Measurements from ENCODE around the gene TIMP2.
"Not testable (repeated sequence)": the region's sequence is repeated elsewhere in the genome, so short reads cannot be mapped to it uniquely, and the experiment has no call there.

The TIMP2 gene

DNA sequence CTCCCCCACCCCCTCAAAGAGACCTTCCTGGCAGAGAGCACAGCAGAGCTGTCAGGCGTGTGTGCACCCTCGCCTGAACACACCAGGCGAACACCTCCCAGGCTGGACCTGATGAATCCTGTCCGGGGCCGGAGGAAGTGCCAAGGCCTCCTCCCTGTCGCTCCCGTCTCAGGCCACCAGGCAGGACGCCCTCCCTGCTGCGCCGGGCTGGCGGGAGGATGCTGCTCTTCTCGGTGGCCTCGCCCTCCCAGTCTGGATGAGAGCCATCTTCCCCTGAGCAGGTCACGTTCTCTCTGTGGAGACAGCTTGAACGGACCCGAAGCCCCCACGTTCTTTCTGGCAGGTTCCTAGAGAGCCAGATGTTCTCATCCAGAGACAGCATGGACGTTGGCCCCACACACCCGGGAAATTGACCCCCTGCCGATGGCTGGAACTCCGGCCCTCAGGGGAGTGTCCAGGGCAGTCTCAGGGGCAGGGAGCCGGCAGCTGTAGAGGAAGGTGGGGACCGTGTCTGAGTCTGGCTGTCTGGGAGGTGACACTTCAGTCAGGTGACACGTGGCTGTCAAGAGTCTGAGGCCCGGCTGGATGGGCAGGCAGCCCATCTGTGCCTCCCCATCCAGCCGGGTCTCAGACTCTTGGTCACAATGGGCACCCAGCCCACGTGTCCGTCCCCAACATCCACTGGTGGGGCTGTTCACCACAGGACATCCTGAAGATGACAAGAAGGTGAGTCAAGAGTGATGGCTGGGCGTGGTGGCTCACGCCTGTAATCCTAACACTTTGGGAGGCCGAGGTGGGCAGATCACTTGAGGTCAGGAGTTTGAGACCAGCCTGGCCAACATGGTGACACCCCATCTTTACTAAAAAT, 5.0 kb upstream of the TIMP2 start:
- no peak for DNase-seq

DNA sequence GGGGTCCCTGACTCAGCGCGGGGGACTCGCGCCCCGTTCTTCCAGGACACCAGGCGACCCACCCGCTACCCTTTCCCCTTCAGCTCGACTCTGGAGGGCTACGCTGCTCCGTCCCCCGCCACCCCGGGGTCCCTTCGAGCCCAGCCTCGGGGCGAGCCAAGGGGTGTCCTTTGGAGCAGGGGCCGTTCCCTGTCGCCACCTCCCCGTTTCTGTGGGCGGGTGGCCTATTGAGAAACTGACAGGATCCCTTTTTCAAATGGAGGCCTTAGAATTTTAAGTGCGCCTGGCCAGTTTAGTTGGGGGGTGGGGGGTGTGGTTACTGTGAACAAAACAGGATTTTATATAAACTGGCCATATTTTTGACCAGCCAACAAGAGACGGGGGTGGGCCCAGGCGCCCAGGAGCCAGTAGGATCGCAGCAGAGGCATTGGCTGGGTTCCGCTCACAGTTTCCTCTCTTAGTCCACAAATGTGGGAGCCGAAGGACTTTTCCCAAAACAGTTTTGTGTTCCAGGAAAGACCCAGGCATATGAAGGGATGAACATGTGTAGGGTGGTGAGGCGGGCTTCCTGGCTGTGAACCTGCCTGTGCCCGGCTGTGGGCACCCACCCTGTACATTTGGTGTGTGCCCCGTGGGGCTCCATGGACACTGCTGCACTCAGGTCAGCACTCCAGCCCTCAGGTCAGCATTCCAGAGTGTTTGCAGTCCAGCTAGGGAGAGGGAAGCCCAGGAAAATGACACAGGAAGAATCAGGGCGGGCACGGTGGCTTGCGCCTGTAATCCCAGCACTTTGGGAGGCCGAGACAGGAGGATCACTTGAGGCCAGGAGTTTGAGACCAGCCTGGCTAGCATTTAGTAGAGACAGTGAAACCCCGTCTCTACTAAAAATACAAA, 722 bp upstream of the TIMP2 start:
- DNase-seq = no peak

DNA sequence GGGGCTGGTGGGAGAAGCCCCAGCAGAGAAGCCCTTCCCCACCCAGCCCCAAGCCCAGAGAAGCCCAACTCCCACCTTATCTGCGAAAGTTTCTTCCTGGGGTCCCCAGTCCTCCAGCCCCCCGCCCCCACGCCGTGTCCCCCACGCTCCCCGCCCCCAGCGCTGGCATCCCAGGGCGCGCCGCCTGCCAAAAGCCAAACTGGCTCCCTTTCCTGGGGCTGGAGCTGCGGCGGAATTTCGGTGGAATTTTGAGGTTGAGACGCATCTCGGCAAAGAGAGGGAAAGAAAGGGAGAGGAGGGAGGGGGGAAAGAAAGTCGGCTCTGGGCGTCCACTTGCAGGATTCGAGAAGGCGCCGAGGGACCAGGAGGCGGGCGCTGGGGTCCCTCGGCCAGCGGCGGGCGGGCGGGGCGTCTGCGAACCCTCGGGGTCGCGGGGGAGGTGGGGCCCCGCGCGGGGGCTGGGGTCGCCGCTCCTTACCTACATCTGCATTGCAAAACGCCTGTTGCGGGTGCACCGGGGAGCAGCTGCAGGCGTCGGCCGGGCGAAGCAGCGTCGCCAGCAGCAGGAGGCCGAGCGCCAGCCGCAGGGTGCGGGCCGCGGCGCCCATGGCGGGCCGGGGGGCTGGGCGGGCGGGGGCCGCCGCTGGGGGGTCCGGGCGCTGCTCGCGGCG, 571 bp downstream of the TIMP2 start:
- DNase-seq = no peak

GRCh38 chr17:78923660-78924453, 1.3 kb downstream of the TIMP2 start:
- DNase-seq = peak; percentile 45

GRCh38 chr17:78922816-78923498, 2.2 kb downstream of the TIMP2 start:
- DNase-seq = no peak

DNA sequence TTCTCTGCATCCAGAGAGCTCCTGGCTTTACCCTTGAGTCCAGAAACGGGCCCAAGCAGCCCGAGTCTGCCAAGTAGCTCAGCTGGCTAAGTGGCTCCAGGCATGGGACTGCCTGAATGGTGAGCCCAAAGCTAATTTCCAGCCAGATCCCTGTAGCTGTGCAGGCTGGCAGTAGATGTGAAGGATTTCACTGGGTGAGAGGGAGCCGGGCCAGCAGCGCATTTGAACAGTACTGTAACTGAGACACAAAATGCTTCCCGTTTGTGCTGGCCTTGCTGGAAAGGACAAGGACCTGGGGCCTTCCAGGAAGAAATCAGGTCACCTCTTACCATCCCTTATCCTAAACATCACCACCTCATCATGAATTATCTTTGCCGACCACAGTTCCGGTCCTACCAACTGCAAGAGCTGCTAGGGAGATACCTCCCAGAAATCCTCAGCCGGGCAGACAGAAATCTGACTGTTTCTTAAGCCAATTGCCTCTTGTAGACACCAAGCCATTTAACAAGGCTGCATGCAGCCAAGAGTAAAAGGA, 3.7 kb downstream of the TIMP2 start:
- DNase-seq = no peak

DNA sequence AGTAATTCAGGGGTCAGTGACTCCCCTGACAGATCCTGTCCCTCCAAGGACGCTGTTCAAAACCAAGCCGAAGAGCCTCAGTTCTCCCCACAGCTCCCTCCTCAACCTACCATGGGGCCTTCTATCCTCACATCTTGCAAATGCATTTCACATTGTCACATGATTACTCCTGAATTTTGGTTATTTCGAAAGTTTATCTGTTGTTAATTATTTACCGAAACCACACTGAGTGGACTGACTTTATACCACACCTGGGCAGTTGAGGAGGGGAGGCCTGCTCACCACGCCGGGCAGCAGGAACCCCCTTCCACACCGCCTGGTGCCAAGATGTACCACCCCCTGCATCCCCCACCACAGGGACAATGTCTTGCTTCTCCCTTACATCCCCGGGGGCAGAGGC, 4.7 kb downstream of the TIMP2 start:
- DNase-seq = no peak

DNA sequence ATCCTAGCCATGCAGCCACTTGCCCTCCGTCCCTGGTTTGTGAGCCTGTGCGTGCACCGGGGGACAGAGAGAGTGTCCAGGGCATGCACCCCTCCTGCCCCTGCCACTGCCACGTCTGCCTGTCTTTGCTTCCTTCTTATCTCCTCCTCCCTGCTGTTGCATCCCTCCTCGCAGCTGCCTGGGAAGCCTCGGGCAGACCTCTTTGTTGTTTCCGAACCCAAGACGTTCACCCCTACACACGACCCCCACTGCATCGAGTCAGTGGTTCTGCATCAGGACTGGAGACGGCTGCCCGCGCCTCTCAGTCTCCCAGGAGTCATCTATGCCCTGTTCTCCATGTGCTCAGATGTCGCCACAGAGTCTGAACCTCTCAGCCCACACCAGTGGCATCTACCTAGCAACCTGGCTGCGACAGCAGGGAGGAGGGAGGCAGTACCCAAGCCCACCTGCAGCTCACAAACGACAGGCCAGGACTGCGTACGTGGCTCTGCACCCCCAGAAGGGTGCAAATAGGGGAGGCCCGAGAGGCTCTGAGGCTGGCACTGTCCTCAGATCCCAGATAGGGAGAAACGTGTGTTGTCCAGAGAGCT, 5.2 kb downstream of the TIMP2 start:
- DNase-seq = no peak

DNA sequence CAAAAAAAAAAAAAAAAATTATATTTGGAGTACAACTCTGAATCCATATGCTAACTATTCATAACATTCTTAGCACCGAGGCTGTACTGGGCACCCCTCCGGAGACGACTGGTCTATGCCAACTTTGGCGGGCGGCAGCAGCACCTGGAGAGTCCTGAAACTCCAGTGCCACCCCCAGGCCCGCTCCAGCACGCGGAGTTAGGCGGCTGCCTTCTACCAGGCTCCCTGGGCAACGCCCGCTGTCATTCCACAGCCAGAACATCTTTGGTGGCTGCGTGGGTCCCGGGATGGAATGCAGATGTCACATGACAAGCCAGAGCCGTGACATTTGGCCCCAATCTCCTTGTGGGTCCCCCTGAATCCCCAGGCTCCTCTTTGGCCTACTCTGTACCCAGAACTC, 6.2 kb downstream of the TIMP2 start:
- DNase-seq = no peak

DNA sequence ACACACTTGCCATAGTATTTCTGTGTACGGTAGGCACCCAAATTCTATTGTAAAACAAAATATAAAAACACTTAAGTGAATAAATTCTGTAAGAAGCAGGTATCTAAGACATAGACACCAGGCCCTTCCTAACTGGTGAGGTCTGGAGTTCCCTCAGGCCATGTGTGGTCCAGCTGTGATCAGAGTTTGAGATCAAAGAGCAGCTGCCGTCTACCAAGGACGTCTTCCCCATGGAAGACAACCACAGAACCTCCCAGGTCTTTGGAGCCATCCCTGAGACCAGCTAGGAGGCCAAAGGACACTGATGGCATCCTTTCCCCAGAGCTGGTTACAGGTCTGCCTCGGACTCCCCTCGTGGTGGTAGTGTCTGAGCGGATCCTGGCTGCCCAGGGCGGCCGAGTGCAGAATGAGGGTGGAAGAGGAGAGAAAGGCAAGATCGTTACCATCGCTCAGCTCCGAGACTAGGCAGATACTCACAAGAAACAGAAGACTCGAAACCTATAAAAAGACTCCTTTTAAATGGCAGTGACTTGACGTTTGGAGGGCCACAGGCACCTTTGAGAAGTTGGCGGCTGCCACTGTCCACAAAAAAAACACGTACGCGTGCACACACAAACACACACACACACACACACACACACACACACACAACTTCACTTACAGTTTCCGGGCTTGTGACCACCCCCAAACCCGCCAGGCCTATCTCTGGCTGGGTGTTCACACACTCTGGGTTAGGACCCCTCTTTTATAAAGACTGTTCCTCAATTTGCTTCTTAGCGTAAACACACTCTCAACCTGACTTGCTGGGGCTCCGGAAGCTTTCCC, 7.5 kb downstream of the TIMP2 start:
- DNase-seq = no peak

DNA sequence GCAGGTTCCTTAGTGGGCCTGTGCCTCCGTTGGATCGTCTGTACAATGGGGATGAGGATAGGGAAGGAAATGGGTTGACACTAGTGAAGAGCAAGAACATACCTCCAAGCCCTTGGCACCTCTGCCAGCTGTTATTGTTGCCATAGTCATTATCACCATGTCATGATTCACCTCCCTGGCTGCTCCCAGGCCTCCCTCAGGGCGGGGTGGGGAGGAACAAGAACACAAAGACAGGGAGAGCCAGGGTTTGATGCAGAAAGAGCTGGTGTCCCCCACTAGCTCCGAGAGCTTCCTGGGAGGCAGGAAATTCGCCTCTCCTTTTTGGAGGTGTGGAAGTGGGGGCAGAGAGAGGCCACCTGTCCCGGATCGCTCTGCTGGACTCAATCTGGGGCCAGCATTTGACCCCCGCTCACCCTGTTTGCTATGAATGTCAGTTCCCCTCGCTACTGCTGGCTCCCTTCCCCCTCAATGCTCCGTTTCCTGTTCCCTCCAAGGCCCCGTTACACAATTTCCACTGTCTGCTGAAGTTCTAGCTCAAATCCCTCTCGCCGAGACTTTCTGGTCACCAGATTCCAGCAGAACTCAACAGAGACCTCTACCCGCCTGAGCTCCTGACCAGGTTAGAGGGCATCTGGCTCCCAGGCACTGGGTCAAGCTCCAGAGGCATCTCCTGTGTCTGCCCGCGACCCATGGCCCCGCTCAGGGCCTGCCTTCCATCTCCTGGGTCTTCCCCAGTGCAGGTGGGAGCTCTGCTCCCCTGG, 9.1 kb downstream of the TIMP2 start:
- DNase-seq = peak; percentile 25

DNA sequence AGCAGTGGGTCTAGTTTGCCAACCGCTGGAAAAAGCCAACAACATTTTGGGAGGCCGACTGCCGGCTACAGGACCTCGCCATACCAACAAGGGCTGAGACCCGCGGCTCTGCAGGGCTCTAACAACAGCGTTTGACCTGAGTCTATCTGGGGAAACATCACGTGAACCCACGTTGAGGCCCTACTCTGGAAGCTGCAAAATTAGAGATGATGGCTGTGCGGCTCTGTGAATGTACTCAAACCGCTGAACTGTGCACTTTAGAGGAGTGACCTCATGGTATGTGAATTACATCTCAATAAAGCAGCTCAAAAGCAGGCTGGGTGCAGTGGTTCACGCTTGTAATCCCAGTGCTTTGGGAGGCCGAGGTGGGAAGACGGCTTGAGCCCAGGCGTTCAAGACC, 12.1 kb downstream of the TIMP2 start:
- DNase-seq = no peak

DNA sequence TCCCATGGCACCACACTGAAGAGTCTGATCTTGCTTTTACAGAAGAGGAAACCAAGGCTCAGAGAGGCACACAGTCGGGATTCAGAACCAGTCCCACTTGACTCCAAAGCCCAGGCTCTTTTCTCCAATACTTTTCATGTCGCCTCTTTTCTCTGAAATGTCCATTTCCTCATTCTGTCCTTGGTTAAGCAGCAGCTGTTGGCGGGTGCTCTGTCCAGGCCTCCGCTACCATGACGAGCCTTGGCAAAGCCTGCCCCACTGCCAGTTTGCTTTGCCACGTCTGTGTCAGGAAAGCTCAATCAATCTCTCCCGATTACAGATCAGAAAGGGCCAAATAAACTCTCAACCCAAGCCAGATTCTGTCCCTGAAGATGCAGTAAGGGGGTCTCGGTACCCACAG, 13.1 kb downstream of the TIMP2 start:
- no peak for DNase-seq

DNA sequence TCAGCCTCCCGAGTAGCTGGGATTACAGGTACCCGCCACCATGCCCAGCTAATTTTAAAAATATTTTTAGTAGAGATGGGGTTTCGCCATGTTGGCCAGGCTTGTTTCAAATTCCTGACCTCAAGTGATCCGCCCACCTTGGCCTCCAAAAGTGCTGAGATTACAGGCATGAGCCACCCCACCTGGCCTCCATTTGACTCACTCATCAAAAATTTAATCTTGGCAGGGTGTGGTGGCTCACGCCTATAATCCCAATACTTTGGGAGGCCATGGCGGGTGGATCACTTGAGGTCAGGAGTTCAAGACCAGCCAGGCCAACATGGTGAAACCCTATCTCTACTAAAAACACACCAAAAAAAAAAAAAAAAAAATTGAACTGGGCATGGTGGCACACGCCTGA, 13.6 kb downstream of the TIMP2 start:
- not testable (repeated sequence) for DNase-seq

GRCh38 chr17:78910497-78911284, 14.5 kb downstream of the TIMP2 start:
- DNase-seq = no peak

GRCh38 chr17:78908426-78908825, 16.8 kb downstream of the TIMP2 start:
- no peak for DNase-seq

DNA sequence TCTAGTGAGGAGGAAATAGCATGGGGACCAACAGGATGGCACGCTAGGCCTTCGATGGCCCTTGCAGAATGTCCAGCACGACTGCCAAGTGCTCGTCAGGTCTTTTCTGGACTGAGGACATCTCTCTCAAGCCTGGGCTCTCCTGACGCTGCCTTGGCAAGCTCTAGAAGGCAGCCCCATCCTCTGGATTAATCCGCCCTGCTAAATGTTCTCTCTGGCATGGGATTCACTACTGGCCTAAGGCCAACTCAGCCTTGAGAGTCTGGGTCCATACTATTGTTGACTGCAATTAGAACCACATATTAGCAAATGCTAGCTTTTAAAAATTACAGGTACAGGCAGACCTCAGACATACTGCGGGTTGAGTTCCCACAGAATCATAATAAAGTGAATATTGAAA, 19.6 kb downstream of the TIMP2 start:
- DNase-seq = no peak

DNA sequence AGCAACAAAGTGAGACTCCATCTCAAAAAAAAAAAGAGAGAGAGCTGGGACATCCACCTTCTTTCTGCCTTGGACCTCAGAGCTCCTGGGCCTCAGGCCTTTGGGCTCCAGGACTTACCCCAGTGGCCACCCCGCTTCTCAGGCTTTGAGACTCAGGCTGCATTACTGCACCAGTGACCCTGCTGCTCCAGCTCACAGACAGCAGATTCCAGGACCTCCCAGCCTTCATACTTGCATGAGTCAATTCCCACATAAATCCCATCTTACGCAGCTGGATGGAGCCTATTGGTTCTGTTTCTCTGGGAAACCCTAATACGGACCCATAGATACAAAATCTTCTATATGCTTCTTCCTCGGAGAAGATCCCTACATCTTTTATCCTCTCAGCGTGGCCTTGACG, 20.1 kb downstream of the TIMP2 start:
- DNase-seq = no peak

GRCh38 chr17:78904371-78904770, 20.8 kb downstream of the TIMP2 start:
- DNase-seq = no peak
